GM04504 (cell line): ENCODE results near the gene SETDB1.

Experiments used
- DNase-seq: peaks from one replicate; pipeline ENCODE4 v3.0.0-alpha.2; 2012; ENCODE audit warnings: low read depth

The SETDB1 gene

GRCh38 chr1:150931773-150932172 lies 5.6 kb downstream of the SETDB1 start:
- DNase-seq = no peak

GRCh38 chr1:150944856-150945255 lies 18.7 kb downstream of the SETDB1 start:
- DNase-seq = no peak

DNA sequence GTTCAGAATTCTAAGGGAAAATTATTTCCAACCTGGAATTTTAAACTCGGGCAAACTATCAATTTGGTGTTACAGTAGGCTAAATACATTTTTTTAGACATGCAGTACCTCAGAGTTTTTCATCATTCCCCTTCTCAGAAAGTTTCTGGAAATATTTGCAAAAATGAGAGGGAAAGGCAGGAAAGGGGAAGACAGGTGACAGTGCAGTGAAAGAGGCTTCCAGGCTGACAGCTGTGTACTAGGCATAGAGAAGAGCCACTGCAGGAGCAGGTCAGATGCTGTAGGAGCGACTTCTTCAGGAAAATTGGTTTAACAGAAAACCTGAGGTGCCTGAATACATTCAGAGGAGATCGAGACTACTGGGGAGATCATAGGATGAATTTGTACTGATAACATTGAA lies 28.5 kb downstream of the SETDB1 start:
- no peak for DNase-seq

DNA sequence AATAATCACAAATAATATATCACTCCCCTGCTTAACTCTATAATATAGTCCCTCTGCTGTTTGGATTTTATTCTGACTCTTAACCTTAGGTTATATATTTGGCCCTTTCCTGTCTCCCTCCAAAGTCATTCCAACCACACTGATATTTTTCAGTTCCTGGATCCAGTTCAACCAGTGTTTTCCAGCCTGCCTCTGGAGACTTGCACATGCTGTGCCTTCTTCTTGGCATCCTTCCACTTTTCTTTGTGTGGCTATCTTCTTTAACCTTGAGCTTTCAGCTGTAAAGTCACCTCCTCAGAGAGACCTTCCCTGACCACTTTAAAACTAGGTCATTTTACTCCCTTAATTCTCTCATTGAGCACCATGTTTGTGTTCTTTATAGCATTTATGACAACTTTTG lies 29.1 kb downstream of the SETDB1 start:
- no peak for DNase-seq

DNA sequence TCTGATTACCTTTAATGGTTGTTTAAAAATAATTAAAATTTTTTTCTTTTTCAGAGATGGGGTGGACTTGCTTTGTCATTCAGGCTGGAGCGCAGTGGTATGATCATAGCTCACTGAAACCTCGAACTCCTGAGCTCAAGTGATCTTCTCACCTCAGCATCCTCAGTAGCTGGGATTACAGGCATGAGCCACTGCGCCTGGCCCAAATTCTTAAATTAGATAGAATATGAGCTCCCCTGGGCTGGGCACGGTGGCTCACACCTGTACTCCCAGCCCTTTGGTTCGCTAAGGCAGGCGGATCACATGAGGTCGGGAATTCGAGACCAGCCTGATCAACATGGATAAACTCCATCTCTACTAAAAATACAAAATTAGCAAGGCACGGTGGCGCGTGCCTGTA lies 31.5 kb downstream of the SETDB1 start:
- no peak for DNase-seq

GRCh38 chr1:150960646-150961045 lies 34.5 kb downstream of the SETDB1 start:
- no peak for DNase-seq

- no peak for DNase-seq
These were observed 35.6 kb downstream of the SETDB1 start for GRCh38 chr1:150961756-150962155.

DNA sequence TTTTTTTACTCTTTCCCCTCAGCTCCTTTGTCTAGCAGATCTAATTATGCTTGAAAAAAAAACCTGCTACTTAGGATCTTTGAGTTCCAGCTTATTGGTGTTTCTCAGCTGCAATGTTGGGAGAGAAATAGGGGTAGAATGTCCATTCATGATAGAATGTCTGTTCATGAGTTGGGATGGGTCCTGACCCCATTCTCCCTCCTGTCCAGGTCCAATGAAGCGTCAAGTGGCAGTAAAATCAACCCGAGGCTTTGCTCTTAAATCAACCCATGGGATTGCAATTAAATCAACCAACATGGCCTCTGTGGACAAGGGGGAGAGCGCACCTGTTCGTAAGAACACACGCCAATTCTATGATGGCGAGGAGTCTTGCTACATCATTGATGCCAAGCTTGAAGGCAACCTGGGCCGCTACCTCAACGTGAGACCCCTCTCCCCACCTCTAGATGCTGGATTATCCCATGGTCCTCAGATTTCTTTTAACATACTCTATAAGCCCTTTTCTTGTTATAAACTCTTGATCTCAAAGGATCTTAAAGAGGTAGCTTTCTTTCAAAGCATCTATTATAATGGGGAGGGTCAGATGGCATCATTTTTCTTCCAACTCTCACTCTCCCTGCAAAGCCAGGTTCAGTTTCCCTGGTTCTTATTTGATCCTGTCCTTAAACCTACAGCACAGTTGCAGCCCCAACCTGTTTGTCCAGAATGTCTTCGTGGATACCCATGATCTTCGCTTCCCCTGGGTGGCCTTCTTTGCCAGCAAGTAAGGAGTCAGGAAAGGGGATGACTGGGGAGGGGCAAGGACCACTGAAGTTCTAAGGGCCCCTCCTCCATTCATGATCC lies 37.4 kb downstream of the SETDB1 start:
- DNase-seq = no peak

DNA sequence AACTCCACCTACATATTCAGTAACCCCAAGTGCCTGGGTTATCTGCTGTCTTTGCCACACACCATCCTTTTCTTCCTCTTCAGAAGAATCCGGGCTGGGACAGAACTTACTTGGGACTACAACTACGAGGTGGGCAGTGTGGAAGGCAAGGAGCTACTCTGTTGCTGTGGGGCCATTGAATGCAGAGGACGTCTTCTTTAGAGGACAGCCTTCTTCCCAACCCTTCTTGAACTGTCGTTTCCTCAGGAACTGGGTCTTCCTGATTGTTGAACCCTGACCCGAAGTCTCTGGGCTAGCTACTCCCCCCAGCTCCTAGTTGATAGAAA lies 38.0 kb downstream of the SETDB1 start:
- DNase-seq = no peak

- no peak for DNase-seq
These were observed 39.4 kb downstream of the SETDB1 start for GRCh38 chr1:150965605-150966004.

DNA sequence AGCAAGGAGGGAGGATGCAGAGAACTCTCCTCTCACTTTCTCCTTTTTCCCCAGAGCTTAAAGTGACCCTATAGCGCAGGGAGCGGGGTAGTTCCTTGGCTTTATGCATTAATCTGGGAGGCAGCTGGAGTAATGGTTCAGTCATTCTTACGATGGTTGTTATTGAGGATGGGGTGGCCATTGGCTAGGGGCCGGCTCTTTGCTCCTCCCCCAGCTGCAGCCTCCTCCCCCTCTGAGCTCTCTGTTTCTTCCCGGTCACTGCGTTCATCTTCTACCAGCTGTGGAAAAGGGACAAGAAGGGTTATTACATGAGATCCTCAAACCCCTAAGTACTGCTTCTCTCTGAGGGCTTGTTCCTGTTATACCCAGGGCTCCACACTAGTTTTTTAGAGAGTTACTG lies 39.8 kb downstream of the SETDB1 start:
- no peak for DNase-seq

DNA sequence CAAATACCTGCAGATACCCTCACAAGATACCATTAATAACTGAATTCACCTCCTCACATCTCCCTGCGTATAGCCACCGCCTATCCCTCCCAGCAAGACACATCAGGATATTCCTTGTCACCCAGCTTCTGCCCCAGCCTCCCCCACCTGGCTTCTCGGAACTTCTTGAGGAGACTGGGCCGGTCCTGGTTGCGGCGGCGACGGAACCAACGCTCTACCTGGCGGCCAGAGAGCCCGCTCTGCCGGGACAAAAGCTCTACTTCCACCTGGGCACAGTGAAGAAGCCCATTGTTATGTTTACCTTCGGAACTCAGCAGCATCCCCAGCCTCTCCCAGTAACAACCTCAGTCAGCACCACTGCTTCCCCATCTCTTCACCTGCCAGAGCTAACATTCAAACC lies 41.8 kb downstream of the SETDB1 start:
- DNase-seq = no peak

DNA sequence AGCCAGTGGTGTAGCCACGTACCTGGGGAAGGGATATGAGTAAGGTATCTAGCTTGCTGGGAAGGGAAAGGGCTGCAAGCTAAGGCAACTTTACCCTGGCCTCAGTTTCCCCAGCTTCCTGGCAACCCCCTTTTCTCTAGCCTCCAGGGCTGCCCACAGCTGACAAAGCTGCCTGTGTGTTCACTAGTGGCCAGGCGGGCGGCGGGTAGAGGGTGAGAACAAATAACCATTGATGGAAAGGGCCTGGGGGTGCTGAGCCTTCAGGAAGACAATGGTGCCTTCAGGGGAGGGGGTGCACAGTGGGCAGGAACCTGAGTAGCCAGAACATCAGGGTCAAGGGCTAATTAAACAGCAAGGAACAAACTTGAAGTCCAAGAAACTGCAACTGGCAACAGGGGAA lies 42.3 kb downstream of the SETDB1 start:
- DNase-seq = no peak

GRCh38 chr1:150969626-150970025 lies 43.5 kb downstream of the SETDB1 start:
- DNase-seq = no peak

DNA sequence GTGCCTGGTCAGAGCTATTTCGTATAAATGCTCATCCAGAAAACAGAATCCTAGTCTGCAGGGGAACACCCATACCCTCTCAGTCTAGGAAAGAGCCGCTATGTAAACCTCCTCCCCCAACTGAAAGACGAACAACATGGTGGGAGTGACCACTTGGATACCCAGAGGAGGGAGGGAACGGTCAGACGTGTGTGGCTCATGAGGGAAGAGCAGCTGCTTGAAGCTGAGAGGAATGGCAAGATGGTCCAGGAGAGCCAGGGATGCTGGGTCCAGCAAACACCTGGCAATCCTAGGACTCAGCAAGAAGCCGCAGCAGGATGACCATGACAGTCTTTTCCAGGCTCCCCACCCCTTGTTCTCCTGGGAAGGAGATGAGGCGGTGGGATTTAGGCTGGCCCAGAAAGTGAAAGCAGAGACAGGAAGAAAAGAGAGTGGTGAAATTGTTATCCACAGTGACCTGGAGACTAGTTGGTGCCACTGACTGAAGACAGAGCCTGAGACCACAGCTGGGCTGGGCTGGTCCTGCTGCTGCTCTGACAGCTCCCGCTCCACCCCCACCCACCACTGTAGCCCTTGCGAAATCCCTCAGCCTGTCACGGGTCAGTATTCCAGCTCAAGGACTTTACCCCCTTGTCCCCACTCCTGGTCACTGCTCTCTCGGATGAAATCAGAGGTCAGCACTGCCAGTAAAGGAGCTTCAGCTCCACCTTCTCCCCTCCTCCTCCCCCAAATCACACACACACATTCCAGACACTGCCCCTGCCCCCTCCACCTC lies 44.8 kb downstream of the SETDB1 start:
- DNase-seq = no peak

DNA sequence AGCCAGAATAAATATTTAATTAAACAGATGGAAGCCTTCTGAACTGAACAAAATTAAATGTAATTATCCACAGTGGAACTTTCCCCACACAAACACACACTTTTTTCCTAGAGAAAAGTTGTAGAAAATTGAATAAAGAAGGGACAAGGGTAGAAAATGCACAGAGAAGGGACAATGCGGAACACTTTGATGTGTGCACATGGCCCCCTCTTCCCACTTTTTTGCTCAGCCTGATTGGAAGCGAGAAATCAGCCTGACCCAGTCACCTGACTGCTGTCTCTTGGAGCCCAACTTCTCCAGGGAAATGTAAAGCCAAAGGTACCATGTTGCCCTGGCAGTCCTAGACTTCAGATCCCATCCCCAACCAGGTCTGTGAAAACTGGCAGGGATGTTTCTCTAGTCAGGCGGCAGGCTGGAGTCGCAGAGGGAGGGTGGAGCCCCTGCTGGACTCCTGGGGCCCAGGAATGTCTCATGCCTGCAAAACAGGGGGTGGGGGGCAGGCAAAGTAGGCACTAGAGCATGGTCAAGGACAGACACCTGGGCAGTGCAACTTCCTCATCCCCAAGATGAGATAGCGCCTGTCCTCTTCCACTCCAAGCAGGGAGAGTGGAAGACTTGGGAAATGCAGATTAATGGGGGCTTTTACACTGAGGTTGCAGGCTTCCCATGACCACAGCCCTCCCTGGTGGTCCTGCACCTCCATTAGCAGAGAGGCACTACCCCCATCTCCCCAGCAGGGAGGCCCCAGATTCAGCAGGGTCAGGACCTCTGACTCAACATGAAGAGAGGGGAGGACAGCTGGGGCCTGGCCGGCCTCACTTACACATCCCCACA lies 45.6 kb downstream of the SETDB1 start:
- DNase-seq = no peak

- no peak for DNase-seq
These were observed 46.3 kb downstream of the SETDB1 start for GRCh38 chr1:150972417-150972940.

DNA sequence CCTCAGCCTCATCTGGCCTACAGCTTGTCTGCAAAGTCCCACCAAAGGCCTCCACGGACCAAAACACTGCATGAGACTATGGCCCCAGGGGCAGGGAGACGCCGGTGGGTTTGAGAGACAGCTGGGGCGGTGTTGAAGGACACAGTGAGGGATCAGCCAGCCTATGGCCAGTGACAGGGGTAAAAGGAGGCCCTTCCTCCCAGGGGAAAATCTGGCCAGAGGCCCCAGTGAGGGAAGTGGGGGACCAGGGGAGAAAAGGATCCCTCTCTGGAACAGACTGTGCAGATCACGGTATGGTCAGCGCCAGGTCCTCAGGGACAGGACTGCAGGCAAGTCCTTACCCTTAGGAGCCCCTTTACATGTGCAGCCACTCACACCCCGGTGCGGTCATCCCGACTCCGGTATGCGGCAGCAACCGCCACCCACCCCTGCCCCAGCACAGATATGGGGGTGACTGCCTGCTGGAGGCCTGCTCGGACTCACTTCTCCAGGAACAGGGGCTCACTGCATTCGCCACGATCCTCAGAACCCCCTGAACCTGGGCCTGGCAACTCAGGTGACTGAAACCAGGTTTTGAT lies 47.2 kb downstream of the SETDB1 start:
- no peak for DNase-seq

GRCh38 chr1:150973836-150974579 lies 47.8 kb downstream of the SETDB1 start:
- no peak for DNase-seq

- peak; percentile 69 for DNase-seq
These were observed 48.7 kb downstream of the SETDB1 start, which contains the start of gene CERS2 for GRCh38 chr1:150974580-150975478. Gene CERS2, minus strand, starts transcription at chr1:150974835. Its CDS starts 5,745 bp downstream, at chr1:150969090.
